ENCODE results near the gene P2RX2. TPM values are rescaled to one million over a fixed set of nuclear protein-coding genes. Genes with fewer than 3 reads are reported as not detected.

The P2RX2 gene
- total and polyA plus RNA-seq, 2 of the 4 experiments (the other 2 are of a cell fraction): not detected

DNA sequence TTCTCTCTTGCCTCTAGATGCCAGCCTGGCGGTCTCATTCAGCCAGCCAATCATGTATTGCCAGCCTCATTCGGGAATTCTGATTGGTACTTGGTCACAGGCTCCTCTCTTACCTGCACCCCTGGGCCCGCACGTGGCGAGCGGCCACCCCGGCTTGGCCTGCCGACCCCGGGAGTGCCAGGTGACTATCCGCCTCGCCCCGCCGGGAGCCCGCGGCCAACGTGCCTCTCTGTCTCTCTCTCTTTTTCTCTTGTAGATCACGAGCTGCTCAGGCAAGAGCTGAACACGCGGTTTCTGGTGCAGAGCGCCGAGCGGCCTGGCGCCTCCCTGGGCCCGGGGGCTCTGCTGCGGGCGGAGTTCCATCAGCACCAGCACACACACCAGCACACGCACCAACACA lies 47.5 kb upstream of the P2RX2 start:
- dilution Hi-C loops (cut with HindIII; ENCODE audit: low sequenced_read_pairs, unreplicated experiment): no loop called here
- no peak overlapping the region for H3K23ac ChIP-seq (ENCODE audit: low read depth, low read length)
- no peak overlapping the region for H4K5ac ChIP-seq (ENCODE audit: low read depth, low read length)
- H3K18ac ChIP-seq (ENCODE audit: low read depth, low read length): no peak overlapping the region
- no peaks in the 10 kb centered on the region; a peak in 1 of 4 replicates for H3K79me1 ChIP-seq (ENCODE audit: low read depth in 1 of 2, low read length in 2 of 2)
- no peaks in the 10 kb centered on the region for H3K4me1 ChIP-seq (ENCODE audit: control insufficient read depth, insufficient read depth, low read length)
- H2AK5ac ChIP-seq (ENCODE audit: low read depth, low read length): no peak overlapping the region
- TF ChIP-seq, protein P1, sequence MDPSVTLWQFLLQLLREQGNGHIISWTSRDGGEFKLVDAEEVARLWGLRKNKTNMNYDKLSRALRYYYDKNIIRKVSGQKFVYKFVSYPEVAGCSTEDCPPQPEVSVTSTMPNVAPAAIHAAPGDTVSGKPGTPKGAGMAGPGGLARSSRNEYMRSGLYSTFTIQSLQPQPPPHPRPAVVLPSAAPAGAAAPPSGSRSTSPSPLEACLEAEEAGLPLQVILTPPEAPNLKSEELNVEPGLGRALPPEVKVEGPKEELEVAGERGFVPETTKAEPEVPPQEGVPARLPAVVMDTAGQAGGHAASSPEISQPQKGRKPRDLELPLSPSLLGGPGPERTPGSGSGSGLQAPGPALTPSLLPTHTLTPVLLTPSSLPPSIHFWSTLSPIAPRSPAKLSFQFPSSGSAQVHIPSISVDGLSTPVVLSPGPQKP (IDR thresholded peaks at IDR 0.05; ENCODE audit: borderline replicate concordance, low read depth, low read length): no peak
- TF ChIP-seq, protein P2, sequence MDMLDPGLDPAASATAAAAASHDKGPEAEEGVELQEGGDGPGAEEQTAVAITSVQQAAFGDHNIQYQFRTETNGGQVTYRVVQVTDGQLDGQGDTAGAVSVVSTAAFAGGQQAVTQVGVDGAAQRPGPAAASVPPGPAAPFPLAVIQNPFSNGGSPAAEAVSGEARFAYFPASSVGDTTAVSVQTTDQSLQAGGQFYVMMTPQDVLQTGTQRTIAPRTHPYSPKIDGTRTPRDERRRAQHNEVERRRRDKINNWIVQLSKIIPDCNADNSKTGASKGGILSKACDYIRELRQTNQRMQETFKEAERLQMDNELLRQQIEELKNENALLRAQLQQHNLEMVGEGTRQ (IDR thresholded peaks at IDR 0.05; ENCODE audit: low read depth, low read length): no peak
- no peak for TF ChIP-seq POLR2A (IDR thresholded peaks at IDR 0.05; ENCODE audit: low read depth, low read length)
- no peak for TF ChIP-seq RFX5 (IDR thresholded peaks at IDR 0.05; ENCODE audit: low read depth, low read length)
- no peak for TF ChIP-seq MAFK (IDR thresholded peaks at IDR 0.05; ENCODE audit: low read depth, low read length)
- no peak for TF ChIP-seq BHLHE40 (IDR thresholded peaks at IDR 0.05; ENCODE audit: low read depth, low read length)
- no peak for TF ChIP-seq CEBPB (IDR thresholded peaks at IDR 0.05; ENCODE audit: low read depth, low read length)
- no peak for TF ChIP-seq MXI1 (IDR thresholded peaks at IDR 0.05; ENCODE audit: borderline replicate concordance, low read depth, low read length)
- no peak for TF ChIP-seq RAD21 (IDR thresholded peaks at IDR 0.05; ENCODE audit: low read length)
- TF ChIP-seq, protein P3, sequence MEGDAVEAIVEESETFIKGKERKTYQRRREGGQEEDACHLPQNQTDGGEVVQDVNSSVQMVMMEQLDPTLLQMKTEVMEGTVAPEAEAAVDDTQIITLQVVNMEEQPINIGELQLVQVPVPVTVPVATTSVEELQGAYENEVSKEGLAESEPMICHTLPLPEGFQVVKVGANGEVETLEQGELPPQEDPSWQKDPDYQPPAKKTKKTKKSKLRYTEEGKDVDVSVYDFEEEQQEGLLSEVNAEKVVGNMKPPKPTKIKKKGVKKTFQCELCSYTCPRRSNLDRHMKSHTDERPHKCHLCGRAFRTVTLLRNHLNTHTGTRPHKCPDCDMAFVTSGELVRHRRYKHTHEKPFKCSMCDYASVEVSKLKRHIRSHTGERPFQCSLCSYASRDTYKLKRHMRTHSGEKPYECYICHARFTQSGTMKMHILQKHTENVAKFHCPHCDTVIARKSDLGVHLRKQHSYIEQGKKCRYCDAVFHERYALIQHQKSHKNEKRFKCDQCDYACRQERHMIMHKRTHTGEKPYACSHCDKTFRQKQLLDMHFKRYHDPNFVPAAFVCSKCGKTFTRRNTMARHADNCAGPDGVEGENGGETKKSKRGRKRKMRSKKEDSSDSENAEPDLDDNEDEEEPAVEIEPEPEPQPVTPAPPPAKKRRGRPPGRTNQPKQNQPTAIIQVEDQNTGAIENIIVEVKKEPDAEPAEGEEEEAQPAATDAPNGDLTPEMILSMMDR (conservative IDR thresholded peaks at IDR 0.05; ENCODE audit: low read depth, low read length): no peak
- no peak for TF ChIP-seq SMC3 (IDR thresholded peaks at IDR 0.05; ENCODE audit: low read depth, low read length)
- TF ChIP-seq FOS (IDR thresholded peaks at IDR 0.05; ENCODE audit: low read depth, low read length): no peak
- BruUV-seq (replicated peaks): no TSS peak
- no peak overlapping the region for H3K4ac ChIP-seq (ENCODE audit: low read depth, low read length)
- H2BK120ac ChIP-seq (ENCODE audit: low read depth, low read length): no peak overlapping the region
- no peak overlapping the region for H3K9ac ChIP-seq (ENCODE audit: low read depth, low read length)
- H2BK5ac ChIP-seq (ENCODE audit: low read depth, low read length, poor library complexity, severe bottlenecking): no peak overlapping the region
- ChIA-PET CTCF (no interaction called here), POLR2A (ENCODE audit: unreplicated experiment) (no interaction called here)
- H4K20me1 ChIP-seq (ENCODE audit: insufficient read depth, low read length): no peaks in the 10 kb centered on the region; the same call in 1 of the 2 replicates
- no peak overlapping the region for H3K27ac ChIP-seq (ENCODE audit: insufficient read depth, low read length)
- H4K91ac ChIP-seq (ENCODE audit: insufficient read depth, low read depth, low read length): no peak overlapping the region
- intact Hi-C loops (cut with micrococcal nuclease): no loop called here
- H3K56ac ChIP-seq (ENCODE audit: extremely low read depth, insufficient read depth, low read length): no peak overlapping the region
- no peak overlapping the region for H3K4me3 ChIP-seq (ENCODE audit: insufficient read depth, low read depth, low read length)
- no peak overlapping the region for H2AK9ac ChIP-seq (replicated peaks; ENCODE audit: low read depth, low read length, poor library complexity)
- H3K9me1 ChIP-seq (ENCODE audit: insufficient read depth, low read length): no peaks in the 10 kb centered on the region
- no peak overlapping the region for H3K4me2 ChIP-seq (ENCODE audit: low read depth, low read length)
- DNase-seq (no peak), ATAC-seq (ENCODE audit: low read depth) (no peak)
- no peak overlapping the region for H3K14ac ChIP-seq (replicated peaks; ENCODE audit: low read depth, low read length)
- WGBS, 2 experiments (ENCODE audit: extremely low coverage in 2 of 2, insufficient read length in 1 of 2): 99% methylated on average over 13 of the region's 27 CpGs; no CpG with 5 or more reads in 1 of the 2 experiments
- H4K8ac ChIP-seq (ENCODE audit: low read depth in 2 of 2, low read length in 2 of 2): no peak overlapping the region
- no peaks in the 10 kb centered on the region for H3K27me3 ChIP-seq (ENCODE audit: control insufficient read depth, insufficient read depth, low read length)
- H2AFZ ChIP-seq (replicated peaks; ENCODE audit: low read length, poor library complexity): no peak overlapping the region
- in situ Hi-C loops (cut with MboI; ENCODE audit: low sequenced_read_pairs): no loop called here
- H2BK20ac ChIP-seq (ENCODE audit: low read depth, low read length): no peak overlapping the region
- no peaks in the 10 kb centered on the region for H3K9me3 ChIP-seq (ENCODE audit: control insufficient read depth, insufficient read depth, low read length)
- no peak overlapping the region for H2BK15ac ChIP-seq (ENCODE audit: low read depth, low read length)
- peaks cover 15% of the 10 kb centered on the region for H3K36me3 ChIP-seq (ENCODE audit: control insufficient read depth, insufficient read depth, low read length)

Measured in IMR-90 (cell line).